ENCODE measurements around the gene UFSP2. TPM values are rescaled to one million over a fixed set of nuclear protein-coding genes. Genes with fewer than 3 reads are reported as not detected.

Gene UFSP2
- total RNA-seq, 2 donors from 2014 or later: 35.1 to 44.7 TPM

DNA sequence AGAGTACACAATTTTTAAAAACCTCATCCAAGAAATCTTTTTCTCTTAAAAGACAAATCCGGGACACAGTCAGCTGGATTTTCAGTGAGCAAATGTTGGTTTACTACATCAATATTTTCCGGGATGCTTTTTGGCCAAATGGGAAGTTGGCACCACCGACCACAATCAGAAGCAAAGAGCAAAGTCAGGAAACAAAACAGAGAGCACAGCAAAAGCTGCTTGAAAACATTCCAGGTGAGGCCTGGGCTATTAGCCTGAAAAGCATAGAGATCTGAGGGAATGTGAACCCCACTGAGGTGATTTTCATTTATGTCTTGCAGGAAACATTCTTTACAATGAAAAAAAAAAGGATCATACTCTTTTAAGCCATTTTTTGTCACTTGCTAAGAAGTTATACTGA, 63.9 kb downstream of the UFSP2 start:
- Histone ChIP-seq H3K36me3 (no peaks in the 10 kb centered on the region), H3K4me3 (no peak overlapping the region), H3K27me3 (replicated peaks; ENCODE audit: insufficient read depth) (no peaks in the 10 kb centered on the region), H3K9me3 (no peaks in the 10 kb centered on the region), H3K4me1 (ENCODE audit: control insufficient read depth in 1 of 2, low read depth in 2 of 2) (peaks cover 41 to 70% of the 10 kb centered on the region in 2 donors), H3K27ac (peak overlapping the region; percentile 11 to 73)
- ATAC-seq (ENCODE audit: insufficient number of reproducible peaks, low FRiP score, low read depth) (no peak), DNase-seq (ENCODE audit: low spot score) (no peak)
- TF ChIP-seq, protein P1, sequence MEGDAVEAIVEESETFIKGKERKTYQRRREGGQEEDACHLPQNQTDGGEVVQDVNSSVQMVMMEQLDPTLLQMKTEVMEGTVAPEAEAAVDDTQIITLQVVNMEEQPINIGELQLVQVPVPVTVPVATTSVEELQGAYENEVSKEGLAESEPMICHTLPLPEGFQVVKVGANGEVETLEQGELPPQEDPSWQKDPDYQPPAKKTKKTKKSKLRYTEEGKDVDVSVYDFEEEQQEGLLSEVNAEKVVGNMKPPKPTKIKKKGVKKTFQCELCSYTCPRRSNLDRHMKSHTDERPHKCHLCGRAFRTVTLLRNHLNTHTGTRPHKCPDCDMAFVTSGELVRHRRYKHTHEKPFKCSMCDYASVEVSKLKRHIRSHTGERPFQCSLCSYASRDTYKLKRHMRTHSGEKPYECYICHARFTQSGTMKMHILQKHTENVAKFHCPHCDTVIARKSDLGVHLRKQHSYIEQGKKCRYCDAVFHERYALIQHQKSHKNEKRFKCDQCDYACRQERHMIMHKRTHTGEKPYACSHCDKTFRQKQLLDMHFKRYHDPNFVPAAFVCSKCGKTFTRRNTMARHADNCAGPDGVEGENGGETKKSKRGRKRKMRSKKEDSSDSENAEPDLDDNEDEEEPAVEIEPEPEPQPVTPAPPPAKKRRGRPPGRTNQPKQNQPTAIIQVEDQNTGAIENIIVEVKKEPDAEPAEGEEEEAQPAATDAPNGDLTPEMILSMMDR (IDR thresholded peaks at IDR 0.05): no peak

DNA sequence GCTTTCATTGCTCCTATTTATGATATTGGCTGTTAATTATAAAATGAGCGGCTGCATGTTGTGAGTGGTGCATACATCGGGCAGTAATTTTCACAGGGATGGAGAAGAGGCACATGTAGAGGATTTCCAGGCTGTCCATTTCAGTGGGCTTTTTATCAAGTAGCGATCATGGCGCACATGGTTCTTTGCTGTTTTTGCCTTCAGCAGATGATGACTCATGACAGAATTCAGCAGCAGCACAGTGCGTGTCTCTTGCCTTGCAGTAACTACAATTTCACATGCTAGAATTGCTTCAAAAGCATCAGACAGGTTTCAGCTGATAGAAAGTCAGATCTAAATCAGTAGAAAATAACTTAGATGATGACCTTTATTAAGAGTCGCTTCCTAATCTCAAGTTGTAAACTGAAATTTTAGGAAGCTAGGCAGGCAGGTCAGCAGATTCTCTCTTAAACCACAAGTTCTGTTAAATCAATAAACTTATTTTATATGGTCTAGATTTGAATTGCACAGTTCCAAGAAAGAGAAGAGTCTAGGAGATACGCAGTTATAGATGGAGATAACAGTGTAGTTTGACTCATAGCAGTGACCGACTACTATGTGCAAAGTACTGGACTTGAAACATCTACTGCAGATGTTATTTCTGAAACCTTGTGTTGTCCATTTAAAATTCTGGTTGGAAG, 65.9 kb downstream of the UFSP2 start:
- ATAC-seq (ENCODE audit: insufficient number of reproducible peaks, low FRiP score, low read depth): no peak
- DNase-seq (ENCODE audit: low spot score): no peak
- peak overlapping the region; percentile 90 to 93 for H3K27ac ChIP-seq

DNA sequence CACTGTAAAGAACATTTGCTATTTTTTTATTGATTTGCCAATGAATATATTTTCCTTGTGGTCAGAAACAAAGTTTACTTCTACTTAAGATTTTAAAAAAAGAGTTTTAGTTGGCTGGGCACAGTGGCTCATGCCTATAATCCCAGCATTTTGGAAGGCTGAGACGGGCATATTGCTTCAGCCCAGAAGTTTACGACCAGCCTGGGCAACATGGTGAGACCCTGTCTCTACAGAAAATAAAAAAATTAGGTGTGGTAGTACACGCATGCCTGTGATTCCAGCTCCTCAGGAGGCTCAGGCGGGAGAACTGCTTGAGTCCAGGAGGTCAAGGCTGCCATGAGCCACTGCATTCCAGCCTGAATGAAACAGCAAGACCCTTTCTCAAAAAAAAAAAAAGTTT, 66.8 kb downstream of the UFSP2 start:
- no peak for DNase-seq (ENCODE audit: low spot score)
- H3K27ac ChIP-seq: peak overlapping the region; percentile 90 to 93

More for the DNA sequence above, 65.9 kb downstream of the UFSP2 start:
- Histone ChIP-seq H3K4me3 (no peak overlapping the region), H3K36me3 (no peaks in the 10 kb centered on the region), H3K27me3 (replicated peaks; ENCODE audit: insufficient read depth) (no peaks in the 10 kb centered on the region), H3K4me1 (ENCODE audit: control insufficient read depth in 1 of 2, low read depth in 2 of 2) (peaks cover 41 to 72% of the 10 kb centered on the region in 2 donors), H3K9me3 (no peaks in the 10 kb centered on the region)
- TF ChIP-seq, protein P1 (IDR thresholded peaks at IDR 0.05): no peak

DNA sequence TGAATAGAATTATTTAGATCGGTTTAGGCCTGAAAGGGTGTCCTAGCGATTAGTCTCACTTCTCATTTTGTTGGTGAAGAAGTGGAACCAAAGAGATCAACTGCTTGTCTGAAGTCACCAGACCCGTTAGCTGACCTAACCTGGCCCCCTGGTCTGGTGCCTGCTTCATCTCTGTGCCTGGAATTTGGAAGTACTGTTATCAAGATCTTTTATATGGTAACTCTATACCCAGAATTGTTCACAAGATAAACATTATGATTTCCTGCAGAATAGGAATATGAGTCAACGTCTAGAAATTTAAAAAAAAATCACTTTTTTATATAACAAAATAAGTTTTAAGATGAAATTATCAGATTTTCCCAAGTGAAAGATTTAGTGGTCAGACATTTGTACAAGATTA, 67.2 kb downstream of the UFSP2 start:
- peak; percentile 76 for ATAC-seq (ENCODE audit: insufficient number of reproducible peaks, low FRiP score, low read depth)
- Histone ChIP-seq H3K27ac (peak overlapping the region; percentile 90 to 93), H3K36me3 (peaks cover 2% of the 10 kb centered on the region), H3K4me3 (no peak overlapping the region), H3K4me1 (ENCODE audit: control insufficient read depth in 1 of 2, low read depth in 2 of 2) (peaks cover 36 to 62% of the 10 kb centered on the region in 2 donors), H3K9me3 (no peaks in the 10 kb centered on the region), H3K27me3 (replicated peaks; ENCODE audit: insufficient read depth) (no peaks in the 10 kb centered on the region)
- TF ChIP-seq, protein P1 (IDR thresholded peaks at IDR 0.05): no peak
- no peak for DNase-seq (ENCODE audit: low spot score)

More for the DNA sequence above, 66.8 kb downstream of the UFSP2 start:
- no peak for ATAC-seq (ENCODE audit: insufficient number of reproducible peaks, low FRiP score, low read depth)
- H3K36me3 ChIP-seq: no peaks in the 10 kb centered on the region
- H3K4me3 ChIP-seq: peak overlapping the region; percentile 6
- no peaks in the 10 kb centered on the region for H3K9me3 ChIP-seq
- H3K27me3 ChIP-seq (replicated peaks; ENCODE audit: insufficient read depth): no peaks in the 10 kb centered on the region
- H3K4me1 ChIP-seq (ENCODE audit: control insufficient read depth in 1 of 2, low read depth in 2 of 2): peaks cover 40 to 65% of the 10 kb centered on the region in 2 donors
- TF ChIP-seq, protein P1 (IDR thresholded peaks at IDR 0.05): no peak

DNA sequence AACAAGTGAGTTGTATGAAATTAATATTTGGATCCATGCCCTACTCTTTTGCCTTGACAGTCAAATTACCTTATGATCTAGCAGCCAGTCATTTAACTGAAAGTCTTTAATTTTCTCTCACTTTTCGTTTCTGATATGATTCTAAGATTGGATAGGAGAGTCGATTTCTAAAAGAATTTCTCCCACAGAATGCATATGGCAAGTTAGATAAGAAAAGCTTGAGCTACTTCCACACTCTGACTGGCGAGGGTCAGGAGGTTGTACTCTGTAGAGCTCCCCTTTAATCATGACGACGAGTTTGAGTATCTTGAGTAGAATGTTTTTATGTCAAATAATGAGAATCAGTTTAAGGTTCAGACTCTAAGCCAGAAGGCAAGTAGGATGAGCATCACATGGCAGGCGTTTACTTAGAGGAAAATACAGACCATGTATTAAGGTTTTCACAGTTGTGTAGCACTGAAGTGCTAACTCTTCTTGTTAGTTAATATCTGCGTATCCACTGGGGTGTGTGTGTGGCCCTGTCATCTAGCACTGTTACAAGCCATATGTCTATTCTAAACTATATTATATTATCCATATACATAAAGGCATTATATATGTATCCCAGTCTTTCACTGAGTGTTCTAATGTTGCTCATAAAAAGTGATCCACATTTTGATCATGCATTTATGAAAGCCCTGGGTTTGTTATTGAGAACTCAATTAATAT, 67.9 kb downstream of the UFSP2 start:
- no peaks in the 10 kb centered on the region for H3K9me3 ChIP-seq
- peaks cover 5% of the 10 kb centered on the region for H3K36me3 ChIP-seq
- TF ChIP-seq, protein P1 (IDR thresholded peaks at IDR 0.05): no peak
- peaks cover 33 to 56% of the 10 kb centered on the region in 2 donors for H3K4me1 ChIP-seq (ENCODE audit: control insufficient read depth in 1 of 2, low read depth in 2 of 2)
- no peak for DNase-seq (ENCODE audit: low spot score)
- H3K4me3 ChIP-seq: no peak overlapping the region
- no peak for ATAC-seq (ENCODE audit: insufficient number of reproducible peaks, low FRiP score, low read depth)
- peak overlapping the region; percentile 90 to 93 for H3K27ac ChIP-seq
- H3K27me3 ChIP-seq (replicated peaks; ENCODE audit: insufficient read depth): no peaks in the 10 kb centered on the region

Data from thoracic aorta (tissue), 2 donors.